PC-3 (cell line): ENCODE measurements around the gene CTXND2.

Source experiments
- CTCF ChIP-seq: fragments of 300-600 bp; sonication (generic); conservative IDR thresholded peaks from 2 replicates; pipeline ENCODE4 v1.5.1; 2017; ENCODE audit warnings: antibody characterized with exemption, low read depth, mild to moderate bottlenecking, low read length
- EZH2 ChIP-seq: fragments of 300-600 bp; sonication (generic); IDR thresholded peaks from one replicate; pipeline ENCODE4 v1.6.1; 2017; ENCODE audit warnings: antibody characterized with exemption, mild to moderate bottlenecking, low read length; ENCODE audit not compliant: unreplicated experiment

DNA sequence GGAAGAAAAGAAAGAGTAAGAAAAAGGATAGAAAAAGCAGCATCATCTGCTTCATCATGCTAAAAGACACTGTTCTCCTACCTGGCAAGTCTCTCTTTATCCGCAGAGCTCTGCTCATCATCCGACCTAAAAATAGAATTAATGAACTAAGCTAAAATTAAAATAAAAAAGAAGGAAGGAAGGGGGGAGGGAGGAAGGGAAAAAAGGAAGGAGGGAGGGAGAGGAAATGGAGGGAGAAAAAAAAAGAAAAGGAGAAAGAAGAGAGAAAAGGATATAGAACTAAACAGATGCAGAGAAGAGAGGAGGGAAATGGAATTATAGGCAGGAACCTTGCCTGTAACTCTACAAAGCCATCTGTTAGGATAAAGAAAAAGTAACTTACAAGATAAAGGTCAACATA lies 44.6 kb upstream of the CTXND2 start:
- no peak for TF ChIP-seq CTCF
- no peak for TF ChIP-seq EZH2
